GM10266 (cell line): Measurements from ENCODE around the gene ITCH.

Experiments used
- DNase-seq: peaks from one replicate; pipeline ENCODE4 v3.0.0; 2012; ENCODE audit errors: extremely low spot score
- CTCF ChIP-seq: IDR thresholded peaks from 2 replicates; pipeline ENCODE4 v1.5.1; 2012; ENCODE audit warnings: mild to moderate bottlenecking, low read depth; ENCODE audit not compliant: control insufficient read depth, insufficient read depth; ENCODE audit errors: missing control alignments

ITCH gene

GRCh38 chr20:34459209-34459897, 96.3 kb downstream of the ITCH start:
- no peak for DNase-seq
- no peak for TF ChIP-seq CTCF

GRCh38 chr20:34461779-34462087, 98.7 kb downstream of the ITCH start:
- TF ChIP-seq CTCF, result no peak
- no peak for DNase-seq

GRCh38 chr20:34468951-34469350, 105.9 kb downstream of the ITCH start:
- no peak for TF ChIP-seq CTCF
- DNase-seq, result no peak

GRCh38 chr20:34472246-34472925, 109.3 kb downstream of the ITCH start:
- no peak for TF ChIP-seq CTCF
- peak; percentile 15 for DNase-seq

GRCh38 chr20:34473262-34473883, 110.3 kb downstream of the ITCH start:
- peak; percentile 54 for DNase-seq
- peak; percentile 60 for TF ChIP-seq CTCF

- peak; percentile 63 for DNase-seq
- TF ChIP-seq CTCF, result peak; percentile 73
Observed at GRCh38 chr20:34475979-34476736, 113.1 kb downstream of the ITCH start.
